ENCODE data around the gene RERG.

Gene RERG

GRCh38 chr12:15181017-15181683 is 40.1 kb downstream of the RERG start:
- no peak for TF ChIP-seq CTCF (conservative IDR thresholded peaks at IDR 0.05; ENCODE audit: low read depth, low read length)
- H2AFZ ChIP-seq (ENCODE audit: low read depth): no peak overlapping the region
- no peaks in the 10 kb centered on the region for H3K27me3 ChIP-seq (ENCODE audit: insufficient read depth, low read depth)
- H3K36me3 ChIP-seq (ENCODE audit: insufficient read depth): no peaks in the 10 kb centered on the region
- H3K9ac ChIP-seq: no peak overlapping the region
- peaks cover 2% of the 10 kb centered on the region for H3K4me1 ChIP-seq (ENCODE audit: low read depth, poor library complexity, severe bottlenecking)
- no peak overlapping the region for H3K4me2 ChIP-seq
- H3K4me3 ChIP-seq (IDR thresholded peaks at IDR 0.05; ENCODE audit: insufficient read depth, low read depth, low read length): no peak overlapping the region
- no peak overlapping the region for H3K27ac ChIP-seq
- no peaks in the 10 kb centered on the region for H3K79me2 ChIP-seq (ENCODE audit: insufficient read depth, low read depth)
- H4K20me1 ChIP-seq (ENCODE audit: insufficient read depth): no peaks in the 10 kb centered on the region

- H2AFZ ChIP-seq (ENCODE audit: low read depth): no peak overlapping the region
- no peak overlapping the region for H3K4me2 ChIP-seq
- no peak for TF ChIP-seq CTCF (conservative IDR thresholded peaks at IDR 0.05; ENCODE audit: low read depth, low read length)
- H3K4me1 ChIP-seq (ENCODE audit: low read depth, poor library complexity, severe bottlenecking): peaks cover 9% of the 10 kb centered on the region
- no peaks in the 10 kb centered on the region for H3K36me3 ChIP-seq (ENCODE audit: insufficient read depth)
- no peaks in the 10 kb centered on the region for H3K27me3 ChIP-seq (ENCODE audit: insufficient read depth, low read depth)
- H3K79me2 ChIP-seq (ENCODE audit: insufficient read depth, low read depth): no peaks in the 10 kb centered on the region
- H3K9ac ChIP-seq: no peak overlapping the region
- H3K4me3 ChIP-seq (IDR thresholded peaks at IDR 0.05; ENCODE audit: insufficient read depth, low read depth, low read length): no peak overlapping the region
- no peaks in the 10 kb centered on the region for H4K20me1 ChIP-seq (ENCODE audit: insufficient read depth)
- H3K27ac ChIP-seq: no peak overlapping the region
Measured at GRCh38 chr12:15180325-15180724, 40.9 kb downstream of the RERG start.

GRCh38 chr12:15179672-15180071 is 41.5 kb downstream of the RERG start:
- H3K9ac ChIP-seq: no peak overlapping the region

GRCh38 chr12:15173142-15173541 is 48.1 kb downstream of the RERG start:
- no peak overlapping the region for H2AFZ ChIP-seq (ENCODE audit: low read depth)
- no peaks in the 10 kb centered on the region for H3K79me2 ChIP-seq (ENCODE audit: insufficient read depth, low read depth)
- H3K4me1 ChIP-seq (ENCODE audit: low read depth, poor library complexity, severe bottlenecking): peaks cover 12% of the 10 kb centered on the region
- no peak overlapping the region for H3K4me2 ChIP-seq
- H3K4me3 ChIP-seq (IDR thresholded peaks at IDR 0.05; ENCODE audit: insufficient read depth, low read depth, low read length): no peak overlapping the region
- H3K27ac ChIP-seq: no peak overlapping the region
- no peaks in the 10 kb centered on the region for H3K27me3 ChIP-seq (ENCODE audit: insufficient read depth, low read depth)
- no peak for TF ChIP-seq CTCF (conservative IDR thresholded peaks at IDR 0.05; ENCODE audit: low read depth, low read length)
- no peaks in the 10 kb centered on the region for H3K36me3 ChIP-seq (ENCODE audit: insufficient read depth)
- H3K9ac ChIP-seq: no peak overlapping the region
- H4K20me1 ChIP-seq (ENCODE audit: insufficient read depth): no peaks in the 10 kb centered on the region

More at GRCh38 chr12:15179672-15180071, 41.5 kb downstream of the RERG start:
- TF ChIP-seq CTCF (conservative IDR thresholded peaks at IDR 0.05; ENCODE audit: low read depth, low read length): no peak
- Histone ChIP-seq H4K20me1 (ENCODE audit: insufficient read depth) (no peaks in the 10 kb centered on the region), H3K36me3 (ENCODE audit: insufficient read depth) (no peaks in the 10 kb centered on the region), H3K27ac (no peak overlapping the region), H3K4me1 (ENCODE audit: low read depth, poor library complexity, severe bottlenecking) (peaks cover 9% of the 10 kb centered on the region), H3K27me3 (ENCODE audit: insufficient read depth, low read depth) (no peaks in the 10 kb centered on the region), H2AFZ (ENCODE audit: low read depth) (no peak overlapping the region), H3K4me2 (no peak overlapping the region), H3K4me3 (IDR thresholded peaks at IDR 0.05; ENCODE audit: insufficient read depth, low read depth, low read length) (no peak overlapping the region), H3K79me2 (ENCODE audit: insufficient read depth, low read depth) (no peaks in the 10 kb centered on the region)

All from KMS-11 (cell line).